ENCODE results near the gene COQ8B. TPM values are rescaled to one million over a fixed set of nuclear protein-coding genes. Genes with fewer than 3 reads are reported as not detected.

COQ8B gene
- total RNA-seq, 1 donor from 2014 or later = 37.4 TPM

DNA sequence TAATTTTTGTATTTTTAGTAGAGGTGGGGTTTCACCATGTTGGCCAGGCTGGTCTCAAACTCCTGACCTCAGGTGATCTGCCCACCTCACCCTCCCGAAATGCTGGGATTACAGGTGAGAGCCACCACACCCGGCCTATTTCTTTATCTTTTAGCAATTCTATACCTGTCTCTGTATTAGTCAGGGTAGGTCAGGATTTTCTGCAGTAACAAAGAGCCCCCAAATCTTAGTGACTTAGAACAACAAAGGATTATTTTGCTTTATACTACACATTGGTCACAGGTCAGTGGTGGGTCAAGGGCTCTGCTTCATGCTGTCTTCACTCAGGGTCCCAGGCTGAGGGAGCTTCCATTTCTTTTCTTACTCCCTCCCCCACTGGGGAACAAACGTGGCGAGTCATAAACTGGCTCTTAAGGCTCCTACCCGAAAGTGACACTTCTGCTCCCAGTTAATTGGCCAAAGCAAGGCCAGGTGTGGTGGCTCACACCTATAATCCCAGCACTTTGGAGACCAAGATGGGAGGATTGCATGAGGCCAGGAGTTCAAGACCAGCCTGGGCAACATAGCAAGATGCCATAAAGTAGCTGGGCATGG, 7.1 kb upstream of the COQ8B start:
- intact Hi-C loops (cut with DNase I) = no loop called here
- DNase-seq (ENCODE audit: missing footprints) = no peak
- ATAC-seq = no peak

DNA sequence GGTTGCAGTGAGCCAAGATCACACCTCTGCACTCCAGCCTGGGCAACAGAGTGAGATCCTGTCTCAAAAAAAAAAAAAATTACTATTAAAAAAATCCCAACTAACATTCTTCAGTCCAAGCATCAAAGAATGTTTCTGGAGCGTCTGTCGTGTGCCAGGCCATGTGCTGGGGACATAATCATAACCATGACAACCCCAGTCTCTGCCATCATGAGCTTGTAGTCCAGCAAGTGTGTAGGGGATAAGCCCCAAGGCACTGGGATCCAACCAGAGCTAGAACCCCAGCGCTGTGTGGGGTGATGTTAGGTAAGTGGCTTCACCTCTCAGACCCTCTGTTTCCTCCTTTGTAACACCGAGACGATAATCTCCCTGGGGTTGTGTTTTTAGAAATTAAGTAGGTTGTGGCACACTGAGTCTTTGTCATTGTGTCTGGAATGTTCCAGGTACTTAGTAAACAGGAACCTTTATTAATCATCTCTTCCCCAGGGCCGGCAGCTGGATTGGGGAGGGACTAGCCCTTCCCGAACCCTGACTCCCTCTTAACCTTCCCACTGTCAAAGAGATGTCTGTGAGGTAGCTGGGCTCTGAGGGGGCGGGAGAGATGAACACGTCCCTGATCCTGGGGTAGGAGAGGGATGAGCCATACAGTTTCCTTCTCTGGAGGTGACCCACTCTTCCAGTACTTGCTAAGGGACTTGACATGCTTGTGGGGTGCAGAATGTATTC, 5.4 kb upstream of the COQ8B start:
- ATAC-seq = no peak
- intact Hi-C loops (cut with DNase I) = no loop called here
- DNase-seq (ENCODE audit: missing footprints) = peak; percentile 31

DNA sequence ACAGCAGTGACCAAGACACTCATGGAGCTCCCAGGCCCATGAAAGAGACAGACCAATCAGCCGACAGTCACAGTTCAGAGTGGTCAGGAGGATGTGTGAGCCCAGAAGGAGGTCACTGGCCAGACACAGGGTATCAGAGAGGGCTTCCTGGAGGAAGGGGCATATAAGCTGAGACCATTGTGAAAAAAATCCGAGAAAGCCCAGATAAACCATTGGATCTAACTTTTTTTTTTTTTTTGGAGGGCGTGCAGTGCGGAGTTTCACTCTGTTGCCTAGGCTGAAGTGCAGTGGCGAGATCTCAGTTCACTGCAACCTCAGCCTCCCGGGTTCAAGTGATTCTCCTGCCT, 4.4 kb upstream of the COQ8B start:
- peak; percentile 33 for DNase-seq (ENCODE audit: missing footprints)
- intact Hi-C loops (cut with DNase I) = no loop called here
- ATAC-seq = no peak

DNA sequence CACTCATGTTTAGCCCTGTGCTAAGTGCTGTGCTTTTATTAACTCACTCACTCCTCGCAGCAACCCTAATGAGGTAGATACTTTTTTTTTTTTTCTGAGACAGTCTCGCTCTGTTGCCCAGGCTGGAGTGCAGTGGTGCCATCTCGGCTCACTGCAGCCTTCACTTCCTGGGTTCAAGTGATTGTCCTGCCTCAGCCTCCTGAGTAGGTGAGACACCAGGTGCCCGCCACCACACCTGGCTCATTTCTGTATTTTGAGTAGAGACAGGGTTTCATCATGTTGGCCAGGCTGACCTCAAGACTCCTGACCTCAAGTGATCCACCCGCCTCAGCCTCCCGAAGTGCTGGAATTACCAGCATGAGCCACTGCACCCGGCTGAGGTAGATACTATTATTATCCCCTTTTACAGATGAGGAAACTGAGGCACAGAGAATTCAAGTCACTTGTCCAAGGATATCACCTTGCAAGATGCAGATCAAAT, 2.8 kb upstream of the COQ8B start:
- ATAC-seq (no peak), DNase-seq (ENCODE audit: missing footprints) (no peak)
- intact Hi-C loops (cut with DNase I) = loop anchor here (5.0 to 10.0 kb wide), 2 partner anchors 117 to 295 kb away; partner anchors contain the start of genes LTBP4 and SERTAD1

DNA sequence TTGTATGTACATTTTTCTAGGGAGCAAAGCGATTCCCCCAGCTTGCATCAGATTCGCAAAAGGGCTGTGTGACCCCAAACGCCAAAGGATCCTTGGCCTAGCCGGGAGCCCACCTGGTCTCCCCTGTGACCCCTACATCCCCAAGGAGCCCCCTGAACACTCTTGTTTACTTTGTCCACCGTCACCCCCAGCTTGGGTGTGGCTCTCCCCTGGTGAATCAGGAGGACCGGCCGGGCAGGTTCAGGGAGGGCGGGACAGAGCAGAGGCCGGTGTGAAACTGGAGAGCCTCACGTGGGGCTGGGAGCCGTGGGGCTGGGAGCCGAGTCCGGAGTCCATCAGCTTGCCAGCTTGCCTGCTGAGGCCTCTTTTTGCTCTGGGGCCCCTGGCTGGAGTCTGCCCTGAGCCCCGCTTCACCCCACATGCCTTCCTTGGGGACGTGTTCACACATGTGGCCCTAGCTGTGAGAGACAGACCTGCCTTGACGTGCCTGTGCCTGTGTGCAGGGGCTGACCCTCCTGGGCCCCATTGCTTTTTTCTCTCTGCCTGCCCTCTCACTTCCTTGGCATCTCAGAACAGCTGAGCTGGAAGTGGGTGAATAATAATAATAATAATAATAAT, 2.2 kb upstream of the COQ8B start:
- ATAC-seq = no peak
- intact Hi-C loops (cut with DNase I) = loop anchor here (5.0 to 10.0 kb wide), 2 partner anchors 117 to 294 kb away; partner anchors contain the start of genes LTBP4 and SERTAD1

DNA sequence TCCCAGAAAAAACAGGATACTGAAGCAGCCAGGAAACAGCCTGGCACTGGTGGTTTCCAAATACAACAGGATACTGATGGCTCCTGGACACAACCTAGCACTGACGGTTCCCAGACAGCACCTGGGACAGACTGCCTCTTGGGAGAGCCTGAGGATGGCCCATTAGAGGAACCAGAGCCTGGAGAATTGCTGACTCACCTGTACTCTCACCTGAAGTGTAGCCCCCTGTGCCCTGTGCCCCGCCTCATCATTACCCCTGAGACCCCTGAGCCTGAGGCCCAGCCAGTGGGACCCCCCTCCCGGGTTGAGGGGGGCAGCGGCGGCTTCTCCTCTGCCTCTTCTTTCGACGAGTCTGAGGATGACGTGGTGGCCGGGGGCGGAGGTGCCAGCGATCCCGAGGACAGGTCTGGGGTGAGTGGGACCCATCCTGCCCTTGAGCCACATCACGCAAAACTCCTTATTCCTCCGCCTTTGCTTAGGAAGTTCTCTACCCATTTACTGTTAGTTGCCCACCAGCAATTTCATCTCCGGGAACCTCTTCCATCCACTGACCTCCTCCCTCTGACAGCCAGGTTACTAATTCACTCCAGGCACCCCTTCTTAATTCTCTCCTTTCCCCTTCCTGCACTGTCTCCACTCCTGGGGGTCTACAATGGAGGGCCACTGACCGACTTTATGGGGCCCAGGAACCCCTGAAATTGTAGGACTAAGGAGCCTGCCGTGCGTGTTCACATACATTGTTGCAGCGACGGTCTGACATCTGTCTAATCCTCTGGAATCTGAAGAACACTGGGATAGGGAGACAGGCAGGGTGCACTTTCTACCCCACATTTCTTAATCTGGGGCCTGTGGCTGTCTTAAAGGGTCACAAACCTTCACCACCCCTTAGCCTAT, 1.4 kb upstream of the COQ8B start:
- intact Hi-C loops (cut with DNase I) = loop anchor here (2.0 to 10.0 kb wide), 4 partner anchors 33 to 293 kb away; partner anchors contain the start of genes ACTMAP, EGLN2, LTBP4 and SERTAD1
- DNase-seq (ENCODE audit: missing footprints) = peak; percentile 74
- no peak for ATAC-seq

More for the DNA sequence above, 2.2 kb upstream of the COQ8B start:
- DNase-seq (ENCODE audit: missing footprints) = peak; percentile 79

DNA sequence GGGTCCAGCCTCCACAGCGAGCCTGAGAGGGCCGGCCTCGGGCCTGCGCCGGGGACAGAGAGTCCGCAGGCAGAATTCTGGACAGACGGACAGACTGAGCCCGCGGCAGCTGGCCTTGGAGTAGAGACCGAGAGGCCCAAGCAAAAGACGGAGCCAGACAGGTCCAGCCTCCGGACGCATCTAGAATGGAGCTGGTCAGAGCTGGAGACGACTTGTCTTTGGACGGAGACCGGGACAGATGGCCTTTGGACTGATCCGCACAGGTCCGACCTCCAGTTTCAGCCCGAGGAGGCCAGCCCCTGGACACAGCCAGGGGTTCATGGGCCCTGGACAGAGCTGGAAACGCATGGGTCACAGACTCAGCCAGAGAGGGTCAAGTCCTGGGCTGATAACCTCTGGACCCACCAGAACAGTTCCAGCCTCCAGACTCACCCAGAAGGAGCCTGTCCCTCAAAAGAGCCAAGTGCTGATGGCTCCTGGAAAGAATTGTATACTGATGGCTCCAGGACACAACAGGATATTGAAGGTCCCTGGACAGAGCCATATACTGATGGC, 716 bp upstream of the COQ8B start:
- DNase-seq (ENCODE audit: missing footprints) = peak; percentile 2
- intact Hi-C loops (cut with DNase I) = loop anchor here (2.0 to 10.0 kb wide), 4 partner anchors 33 to 293 kb away; partner anchors contain the start of genes ACTMAP, EGLN2, LTBP4 and SERTAD1
- ATAC-seq = no peak

DNA sequence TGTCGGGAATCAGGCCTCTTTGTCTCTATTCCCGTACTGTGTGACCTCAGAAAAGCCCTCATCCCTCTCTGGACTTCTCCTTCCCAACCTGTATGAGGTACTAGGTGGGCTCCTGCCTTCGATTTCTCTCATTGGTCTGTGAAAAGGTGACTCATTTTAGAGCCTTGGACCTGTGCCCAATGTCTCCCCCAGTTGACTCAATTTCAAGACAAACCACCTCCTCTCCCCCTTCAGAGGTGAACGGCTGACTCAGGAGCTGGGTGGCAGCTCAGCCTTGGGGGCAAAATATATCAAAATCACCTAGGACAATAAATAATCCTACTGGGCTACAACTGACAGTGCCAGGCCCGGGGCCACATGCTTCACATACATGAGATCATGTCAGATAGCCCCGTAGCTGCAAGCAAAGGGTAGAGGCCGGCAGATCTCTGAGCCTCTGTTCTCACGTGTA, 630 bp downstream of the COQ8B start:
- ATAC-seq (no peak), DNase-seq (ENCODE audit: missing footprints) (peak; percentile 63)
- intact Hi-C loops (cut with DNase I) = loop anchor here (2.0 to 10.0 kb wide), 4 partner anchors 35 to 291 kb away; partner anchors contain the start of genes ACTMAP, EGLN2, LTBP4 and SERTAD1

DNA sequence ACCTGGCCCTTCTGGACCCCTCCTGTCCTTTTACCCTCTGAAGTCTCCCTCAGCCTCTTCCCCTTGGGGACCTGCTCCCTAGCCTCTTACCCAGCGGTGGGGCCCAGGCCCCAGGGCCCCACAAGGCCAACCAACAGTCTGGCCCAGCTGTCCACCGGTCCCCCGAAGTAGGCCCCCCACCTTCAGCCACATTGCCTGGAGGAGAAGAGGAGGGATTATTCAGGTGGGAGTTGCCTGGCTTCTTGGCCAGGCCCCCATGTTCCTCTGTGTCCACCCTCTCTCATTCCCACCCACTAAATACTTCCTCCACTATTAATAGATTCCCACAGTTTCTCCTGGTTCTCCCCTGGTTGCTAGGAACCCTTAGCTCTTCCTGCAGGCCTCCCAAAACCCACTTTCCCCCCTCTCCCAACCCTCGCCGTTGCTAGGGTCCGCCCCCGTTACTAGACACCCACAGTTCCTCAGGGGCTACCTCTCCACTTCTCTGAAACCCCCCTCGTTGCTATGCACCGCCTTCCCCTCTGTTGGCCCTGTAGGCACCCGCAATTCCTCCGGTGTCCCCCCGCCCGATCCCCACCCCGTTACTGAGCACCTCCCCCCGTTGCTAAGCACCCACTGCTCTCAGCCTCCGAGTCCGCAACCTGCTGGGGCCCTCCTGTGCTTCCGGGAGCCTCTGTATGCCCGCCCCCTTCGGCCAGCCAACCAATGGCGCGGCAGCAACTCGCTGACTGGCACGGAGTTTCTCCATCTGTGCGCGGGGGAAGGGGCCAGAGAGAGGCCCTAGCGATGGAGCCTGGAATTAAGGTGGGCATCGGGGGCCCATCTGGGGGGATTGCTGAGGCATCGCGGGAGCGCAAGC, 2.0 kb downstream of the COQ8B start:
- intact Hi-C loops (cut with DNase I) = loop anchor here (2.0 to 10.0 kb wide), 4 partner anchors 24 to 290 kb away; partner anchors contain the start of genes LTBP4, NUMBL and SERTAD1
- peak; percentile 96 for DNase-seq (ENCODE audit: missing footprints)
- peak; percentile 75 for ATAC-seq

DNA sequence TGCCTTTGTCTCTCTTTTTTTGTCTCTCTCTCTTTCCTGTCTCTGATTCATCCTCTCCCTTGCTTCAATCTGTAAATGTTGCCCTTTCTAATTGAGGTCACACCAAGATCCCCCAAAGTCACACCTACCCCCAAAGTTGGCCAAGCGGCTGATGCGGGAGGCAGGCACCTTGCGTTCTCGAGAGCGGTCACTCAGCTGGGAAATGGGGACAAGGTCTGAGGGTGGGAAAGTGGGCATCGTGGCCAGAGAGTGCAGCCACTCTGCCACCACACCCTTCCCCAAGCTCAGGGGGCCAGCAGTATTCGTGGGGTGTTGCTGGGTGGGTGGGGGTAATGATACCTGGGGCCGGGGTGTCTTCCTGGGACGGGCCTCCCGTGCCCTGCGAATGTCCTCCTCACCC, 2.7 kb downstream of the COQ8B start:
- ATAC-seq = no peak
- intact Hi-C loops (cut with DNase I) = loop anchor here (2.0 to 10.0 kb wide), 3 partner anchors 23 to 289 kb away; partner anchors contain the start of genes NUMBL and SERTAD1
- peak; percentile 62 for DNase-seq (ENCODE audit: missing footprints)

DNA sequence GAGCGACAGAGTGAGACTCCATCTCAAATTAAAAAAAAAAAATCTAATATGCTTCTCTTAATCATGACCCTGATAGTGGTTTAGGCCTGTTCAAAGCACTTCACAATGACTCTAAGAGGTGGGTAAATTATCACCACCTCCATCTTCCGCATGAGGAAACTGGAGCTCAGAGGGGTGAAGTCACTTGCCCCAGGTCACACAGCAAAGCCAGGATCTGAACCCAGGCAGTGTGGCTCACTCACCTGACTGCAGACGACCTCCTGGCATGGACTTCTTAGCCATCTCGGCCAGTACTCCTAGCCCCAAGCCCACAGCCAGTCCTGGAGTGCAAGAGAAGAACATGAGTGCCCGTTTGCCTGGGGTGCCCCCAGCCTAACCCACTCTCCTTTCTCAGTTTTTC, 6.9 kb downstream of the COQ8B start:
- ATAC-seq (no peak), DNase-seq (ENCODE audit: missing footprints) (peak; percentile 4)
- intact Hi-C loops (cut with DNase I) = loop anchor here (10.0 kb wide), 1 partner anchor 285 kb away; the partner anchor contains the start of gene SERTAD1

DNA sequence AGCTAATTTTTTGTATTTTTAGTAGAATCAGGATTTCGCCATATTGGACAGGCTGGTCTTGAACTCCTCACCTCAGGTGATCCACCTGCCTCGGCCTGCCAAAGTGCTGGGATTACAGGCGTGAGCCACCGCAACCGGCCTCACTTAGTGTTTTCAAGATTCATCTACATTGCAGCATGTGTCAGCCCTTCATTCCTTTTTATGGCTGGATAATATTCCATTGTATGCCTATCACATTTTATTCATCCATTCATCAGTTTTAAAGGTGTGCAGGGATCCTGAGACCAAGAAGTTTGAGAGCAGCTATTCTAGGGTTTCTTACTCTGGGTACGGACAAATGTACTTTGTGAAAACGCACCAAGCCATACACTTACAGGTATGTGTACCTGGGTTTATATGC, 9.1 kb downstream of the COQ8B start:
- intact Hi-C loops (cut with DNase I) = no loop called here
- no peak for ATAC-seq
- DNase-seq (ENCODE audit: missing footprints) = no peak

DNA sequence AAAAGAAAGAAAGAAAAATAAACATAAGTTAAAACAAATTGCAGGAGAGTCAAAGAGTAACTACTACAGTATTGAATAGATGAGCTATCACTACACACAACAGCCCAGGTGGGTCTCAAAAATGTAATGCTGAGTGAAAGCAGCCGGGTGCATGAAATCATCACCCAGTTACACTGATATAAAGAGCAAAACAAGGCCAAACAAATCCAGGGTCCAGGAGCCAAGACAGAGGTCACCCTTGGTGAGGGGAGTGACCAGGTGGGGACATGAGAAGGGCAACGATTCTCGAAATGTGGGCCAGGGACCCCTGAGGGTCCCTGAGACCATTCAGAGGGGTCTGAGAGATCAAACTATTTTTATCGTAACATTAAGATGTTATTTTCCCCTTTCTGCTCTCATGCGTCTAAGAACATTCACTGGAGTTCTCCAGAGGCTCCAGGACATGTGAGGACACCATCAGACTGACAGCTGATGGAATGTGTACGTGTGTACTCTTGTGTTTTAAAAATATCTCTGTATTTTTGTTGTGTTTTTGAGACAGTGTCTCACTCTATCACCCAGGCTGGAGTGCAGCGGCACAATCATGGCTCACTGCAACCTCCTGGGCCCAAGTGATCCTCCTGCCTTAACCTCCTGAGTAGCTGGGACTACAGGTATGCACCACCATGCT, 10.6 kb downstream of the COQ8B start:
- intact Hi-C loops (cut with DNase I) = no loop called here
- DNase-seq (ENCODE audit: missing footprints) (peak; percentile 48), ATAC-seq (peak; percentile 71)

DNA sequence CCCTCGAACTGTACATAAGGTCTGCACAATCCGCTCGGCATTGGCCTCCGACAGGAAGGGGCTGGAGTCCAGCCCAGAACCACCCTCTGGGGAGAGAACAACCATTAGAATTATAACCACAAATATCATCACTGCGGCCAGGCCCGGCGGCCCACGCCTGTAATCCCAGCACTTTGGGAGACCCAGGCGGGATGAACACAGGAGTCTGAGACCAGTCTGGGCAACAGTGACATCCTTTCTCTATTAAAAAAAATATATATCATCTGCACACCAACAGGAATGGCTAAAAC, 11.4 kb downstream of the COQ8B start:
- intact Hi-C loops (cut with DNase I) = no loop called here
- DNase-seq (ENCODE audit: missing footprints) (peak; percentile 77), ATAC-seq (peak; percentile 27)

DNA sequence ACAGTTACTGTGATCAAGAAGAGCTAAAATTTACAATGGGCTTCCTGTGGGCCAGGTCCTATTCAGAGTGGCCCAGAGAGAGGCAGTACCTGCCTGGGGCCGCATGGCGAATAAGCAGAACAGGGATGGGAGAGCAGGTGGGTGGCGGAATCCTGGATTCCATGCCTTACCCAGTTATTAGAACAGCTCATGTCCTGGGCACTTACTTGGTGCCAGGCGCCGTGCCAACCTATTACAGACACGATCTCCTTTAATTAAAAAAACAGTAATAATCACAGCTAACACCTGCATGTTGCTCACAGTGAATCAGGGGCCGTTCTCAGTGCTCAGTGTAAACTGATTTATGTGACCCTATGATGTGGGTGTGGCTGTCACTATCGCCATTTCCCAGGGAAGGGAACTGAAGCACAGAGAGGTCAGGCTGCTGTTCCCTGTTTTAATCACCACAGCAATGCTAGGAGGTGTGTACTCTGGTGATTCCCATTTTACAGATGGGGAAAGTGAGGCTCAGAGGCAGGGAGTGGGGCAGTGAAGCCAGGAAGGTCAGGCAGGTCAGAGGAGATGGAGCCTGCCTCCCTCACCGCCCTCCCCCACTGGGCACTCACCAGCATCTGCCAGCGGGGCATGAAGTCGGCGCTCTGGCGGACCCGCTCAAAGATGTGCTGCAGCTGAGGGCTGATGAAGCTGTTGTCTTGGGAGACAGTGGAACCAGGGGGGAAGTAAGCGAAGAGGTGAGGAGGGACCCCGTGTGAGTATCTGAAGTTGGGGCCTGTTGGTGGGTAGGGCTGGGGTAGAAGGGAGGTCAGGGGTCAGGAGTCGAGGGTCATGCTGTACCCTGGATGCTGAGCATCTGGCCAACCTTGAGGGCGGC, 12.0 kb downstream of the COQ8B start:
- DNase-seq (ENCODE audit: missing footprints) = peak; percentile 64
- no peak for ATAC-seq
- intact Hi-C loops (cut with DNase I) = no loop called here
